KBM-7 (cell line): Measurements from ENCODE around the gene SPDYE4.
"Not testable (repeated sequence)": the region's sequence is repeated elsewhere in the genome, so short reads cannot be mapped to it uniquely, and the experiment has no call there.

Source experiments
- DNase-seq: peaks from one replicate; pipeline ENCODE4 v3.0.0-alpha.2; 2015
- in situ Hi-C: fragments of 300-500 bp; cut with MboI; formaldehyde crosslinking; loops from 2 replicates; pipeline ENCODE4 v1.14.3; 2020; ENCODE audit warnings: low sequenced_read_pairs, low pct_unique_long_range_greater_than_20kb, mixed read lengths

SPDYE4 gene, protein sequence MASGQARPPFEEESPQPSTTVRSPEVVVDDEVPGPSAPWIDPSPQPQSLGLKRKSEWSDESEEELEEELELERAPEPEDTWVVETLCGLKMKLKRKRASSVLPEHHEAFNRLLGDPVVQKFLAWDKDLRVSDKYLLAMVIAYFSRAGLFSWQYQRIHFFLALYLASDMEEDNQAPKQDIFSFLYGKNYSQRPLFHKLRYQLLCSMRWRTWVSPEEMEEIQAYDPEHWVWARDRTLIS

DNA sequence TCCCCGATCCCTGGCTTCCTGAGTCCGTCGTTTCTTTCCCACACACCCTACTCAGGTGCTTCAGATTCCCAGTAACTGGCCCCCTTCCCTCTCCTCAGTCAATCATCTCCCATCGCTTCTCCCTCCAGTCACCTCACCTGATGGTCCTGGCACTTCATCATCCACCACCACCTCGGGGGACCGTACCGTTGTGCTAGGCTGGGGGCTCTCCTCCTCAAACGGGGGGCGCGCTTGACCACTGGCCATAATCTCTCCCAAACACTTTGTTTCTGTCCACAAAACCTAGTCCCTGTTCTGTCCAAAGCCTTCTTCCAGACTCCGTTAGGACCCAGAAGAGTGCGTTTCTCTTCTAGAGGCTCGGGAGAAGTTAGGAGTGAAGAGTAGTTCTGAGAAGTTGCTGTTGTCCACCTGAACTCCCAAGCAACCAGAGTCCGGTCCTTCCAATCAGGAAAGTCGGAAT lies at the start of gene SPDYE4:
Gene SPDYE4, minus strand, starts transcription at position 410 of the 460 bp plus-strand sequence. Its CDS starts 164 bp downstream, at position 246.
- in situ Hi-C loops, result loop anchor here (25.0 kb wide), 1 partner anchor 671 kb away; the partner anchor contains the start of gene ALOX12B
- no peak for DNase-seq

- in situ Hi-C loops, result no loop called here
Observed at GRCh38 chr17:8806926-8807550, 48.7 kb upstream of the SPDYE4 start.

DNA sequence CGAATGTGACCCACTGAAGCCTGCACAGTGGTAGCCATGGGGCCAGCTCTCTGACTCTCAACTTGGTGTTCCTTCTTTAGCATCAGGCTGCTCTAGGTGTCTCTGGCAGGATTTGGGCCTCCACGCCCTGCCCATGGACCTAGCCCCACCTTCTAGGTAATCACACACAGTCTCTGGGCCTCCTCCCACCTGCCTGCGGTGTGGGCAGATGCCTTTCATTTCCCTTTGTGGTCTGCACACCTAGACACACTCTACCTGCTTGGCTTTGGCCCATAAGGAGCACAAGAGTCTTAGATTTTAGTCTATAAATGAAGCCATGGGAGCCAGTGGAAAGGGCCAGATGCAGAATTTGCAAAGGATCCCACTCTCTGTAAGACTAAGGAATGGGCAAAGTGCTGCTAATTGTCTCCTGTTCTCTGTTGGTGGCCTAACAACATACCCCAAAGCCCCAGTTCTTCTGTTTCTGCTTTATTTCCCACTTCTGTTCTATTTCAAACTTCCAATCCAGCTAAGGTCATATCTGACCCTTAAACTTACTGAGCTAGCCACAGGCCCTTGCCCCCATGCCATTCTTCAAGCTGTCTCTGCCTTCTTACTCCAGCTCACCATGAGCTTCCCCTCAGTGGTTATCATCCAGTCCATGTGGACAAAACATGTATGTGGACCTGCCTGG lies 48.0 kb upstream of the SPDYE4 start:
- no peak for DNase-seq
- in situ Hi-C loops, result no loop called here

More at GRCh38 chr17:8806926-8807550, 48.7 kb upstream of the SPDYE4 start:
- peak; percentile 63 for DNase-seq

DNA sequence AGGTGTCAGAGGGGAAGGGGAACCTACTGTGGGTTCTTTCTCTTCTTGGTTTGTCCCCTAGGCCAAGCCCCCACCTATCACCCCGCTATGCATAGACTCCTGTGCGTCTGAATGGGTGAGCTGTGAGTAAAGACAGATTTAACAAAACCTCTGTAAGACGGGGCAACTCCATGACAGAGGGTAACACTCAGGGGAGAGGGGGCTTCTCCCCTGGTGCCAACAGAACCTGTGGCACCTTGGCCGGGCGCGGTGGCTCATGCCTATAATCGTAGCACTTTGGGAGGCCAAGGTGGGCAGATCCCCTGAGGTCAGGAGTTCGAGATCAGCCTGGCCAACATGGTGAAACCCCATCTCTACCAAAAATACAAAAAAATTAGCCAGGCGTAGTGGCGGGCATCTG lies 47.0 kb upstream of the SPDYE4 start:
- in situ Hi-C loops, DNase-seq: not testable (repeated sequence)

- in situ Hi-C loops, result no loop called here
- DNase-seq, result no peak
Observed at GRCh38 chr17:8803531-8804420, 45.4 kb upstream of the SPDYE4 start.

GRCh38 chr17:8801135-8801840 lies 42.9 kb upstream of the SPDYE4 start:
- DNase-seq, result no peak
- in situ Hi-C loops, result no loop called here

DNA sequence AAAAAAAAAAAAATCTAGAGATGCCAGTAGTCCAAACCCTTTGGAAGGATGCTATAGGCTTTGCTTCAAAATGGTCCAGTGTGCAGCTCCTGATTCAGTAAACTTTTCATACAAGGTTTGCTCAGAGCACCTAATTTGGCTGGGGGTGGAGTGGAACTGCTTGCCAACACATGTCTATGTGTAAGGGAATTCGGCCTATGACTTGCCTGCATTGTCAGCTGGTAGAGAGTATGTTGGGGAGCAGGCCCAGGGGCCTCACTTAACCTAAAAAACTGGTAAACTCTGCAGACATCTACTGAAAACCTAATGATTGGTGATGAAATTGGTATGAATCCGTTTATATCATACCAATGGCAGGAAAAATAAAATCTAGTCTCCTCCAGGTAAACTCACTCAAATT lies 42.3 kb upstream of the SPDYE4 start:
- in situ Hi-C loops, result no loop called here
- DNase-seq, result no peak

- DNase-seq, result no peak
- in situ Hi-C loops, result no loop called here
Observed at GRCh38 chr17:8799570-8800212, 41.3 kb upstream of the SPDYE4 start.

DNA sequence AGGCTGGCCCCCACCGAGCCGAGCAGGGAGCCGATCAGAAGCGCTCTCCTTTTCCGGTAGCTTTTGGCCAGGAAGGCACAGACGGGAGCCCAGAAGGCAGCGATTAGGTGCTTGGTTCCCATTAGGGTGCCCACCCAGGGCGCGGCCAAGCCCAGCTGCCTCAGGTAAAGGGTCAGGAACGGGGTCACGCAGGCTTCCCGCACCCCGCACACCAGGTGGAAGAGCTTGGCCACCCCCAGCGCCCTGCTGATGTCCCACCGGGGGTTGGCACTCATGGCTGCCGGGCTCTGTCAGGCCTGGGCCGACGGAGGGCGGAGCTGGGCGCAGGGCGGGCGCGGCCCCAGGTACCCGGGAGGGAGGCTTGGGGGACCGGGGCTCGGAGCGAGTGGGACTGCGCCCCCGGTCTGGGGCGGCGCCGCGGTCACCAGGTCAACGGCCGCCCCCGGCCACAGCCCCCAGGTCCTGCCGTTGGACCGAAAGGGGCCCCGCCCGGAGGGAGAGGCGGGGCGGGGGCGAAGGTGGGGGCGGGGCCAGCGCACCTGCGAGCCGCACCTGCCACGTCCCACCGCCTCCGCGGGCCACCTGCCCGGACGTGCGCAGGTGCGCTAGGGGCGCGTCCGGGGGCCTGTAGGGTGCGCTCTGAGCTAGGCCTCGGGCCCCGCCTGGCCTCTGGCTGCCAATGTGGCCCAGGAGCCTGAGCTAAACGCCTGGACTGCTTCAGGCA lies 40.7 kb upstream of the SPDYE4 start, which contains the start of gene MFSD6L:
Gene MFSD6L, minus strand, starts transcription at position 520 of the 724 bp plus-strand sequence. Its CDS starts 245 bp downstream, at position 275.
- DNase-seq, result no peak
- in situ Hi-C loops, result no loop called here

- in situ Hi-C loops, result no loop called here
Observed at GRCh38 chr17:8798176-8798845, 40.0 kb upstream of the SPDYE4 start.

DNA sequence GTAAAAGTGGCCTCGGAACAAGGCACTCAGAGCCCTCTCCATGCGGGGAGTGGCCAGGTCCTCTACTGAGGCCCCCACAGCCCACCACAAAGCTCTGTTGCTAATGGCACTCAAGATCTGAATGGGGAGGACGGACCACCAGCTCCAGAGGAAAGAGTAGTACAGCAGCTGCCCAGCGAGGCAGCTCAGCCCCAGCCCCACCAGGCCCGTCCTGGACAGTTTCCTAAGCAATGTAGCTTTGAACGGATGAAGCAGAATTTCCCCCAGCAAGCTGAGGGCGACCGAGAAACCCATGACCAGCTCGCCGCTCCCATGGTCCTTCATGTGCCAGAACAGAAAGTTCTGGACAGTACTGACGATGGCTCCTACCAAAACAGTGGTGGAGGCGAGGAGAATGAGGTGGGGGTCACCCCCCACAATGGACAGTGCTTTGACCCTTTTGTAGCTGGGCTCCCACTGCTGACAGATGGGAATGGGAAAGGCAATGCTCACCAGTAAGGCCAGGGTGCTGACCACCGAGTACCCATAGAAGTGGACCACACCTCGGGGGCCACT lies 39.4 kb upstream of the SPDYE4 start:
- in situ Hi-C loops, result no loop called here
- DNase-seq, result no peak

More at GRCh38 chr17:8798176-8798845, 40.0 kb upstream of the SPDYE4 start:
- DNase-seq, result no peak

DNA sequence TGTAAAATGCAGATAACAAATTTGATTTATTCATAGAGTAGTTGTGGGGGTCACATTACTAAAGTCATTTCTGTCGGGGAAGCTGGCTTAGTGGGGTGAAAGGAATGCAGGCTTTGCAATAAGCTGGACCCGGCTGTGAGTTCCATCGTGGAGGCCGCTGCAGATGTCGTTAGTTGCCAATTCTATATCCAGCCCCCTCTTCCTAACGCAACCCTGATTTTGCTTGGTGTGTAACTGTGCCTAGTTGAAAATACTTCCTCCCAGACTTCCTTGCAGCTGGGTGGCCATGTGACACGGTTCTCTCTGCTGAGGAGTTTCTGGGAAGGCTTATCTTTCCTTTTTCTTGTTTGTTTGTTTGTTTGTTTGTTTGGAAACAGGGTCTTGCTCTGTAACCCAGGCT lies 36.3 kb upstream of the SPDYE4 start:
- in situ Hi-C loops, result no loop called here
- DNase-seq, result no peak

- in situ Hi-C loops, result no loop called here
- DNase-seq, result peak; percentile 54
Observed at GRCh38 chr17:8793649-8794048, 35.3 kb upstream of the SPDYE4 start.

DNA sequence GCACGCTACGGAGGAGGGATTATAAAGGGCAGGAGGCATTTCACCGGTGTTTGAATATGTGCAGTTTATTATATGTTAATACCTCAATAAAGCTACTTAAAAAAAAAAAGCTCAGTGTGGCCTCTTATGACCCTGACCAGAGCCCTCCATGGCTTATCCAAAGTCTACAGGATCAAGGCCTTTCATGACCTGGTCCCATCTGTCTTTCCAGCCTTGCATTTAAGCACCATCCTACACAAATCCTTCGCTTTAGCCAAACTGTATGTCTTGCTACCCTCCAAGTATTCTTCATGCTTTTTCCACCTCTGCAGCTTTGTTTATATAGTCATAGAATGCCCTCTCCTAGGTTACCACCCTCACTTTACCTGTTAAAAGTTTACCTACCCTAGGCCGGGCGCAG lies 34.3 kb upstream of the SPDYE4 start:
- DNase-seq, result no peak
- in situ Hi-C loops, result no loop called here

GRCh38 chr17:8791910-8792270 lies 33.5 kb upstream of the SPDYE4 start:
- in situ Hi-C loops, result no loop called here
- peak; percentile 21 for DNase-seq

GRCh38 chr17:8791248-8791909 lies 33.0 kb upstream of the SPDYE4 start:
- in situ Hi-C loops, result no loop called here
- DNase-seq, result no peak
